C1 segment of cervical spinal cord (tissue), 14 donors: ENCODE data around the gene CHST3.
A peak's percentile ranks its signal among the peaks of the same experiment; 100 is the strongest.
"Not testable (repeated sequence)": the region's sequence is repeated elsewhere in the genome, so short reads cannot be mapped to it uniquely, and the experiment has no call there.

Source experiments
- DNase-seq, 14 donors: peaks; one replicate each; lab custom pipeline; 2025; lab: John Stamatoyannopoulos, UW

Gene CHST3

DNA sequence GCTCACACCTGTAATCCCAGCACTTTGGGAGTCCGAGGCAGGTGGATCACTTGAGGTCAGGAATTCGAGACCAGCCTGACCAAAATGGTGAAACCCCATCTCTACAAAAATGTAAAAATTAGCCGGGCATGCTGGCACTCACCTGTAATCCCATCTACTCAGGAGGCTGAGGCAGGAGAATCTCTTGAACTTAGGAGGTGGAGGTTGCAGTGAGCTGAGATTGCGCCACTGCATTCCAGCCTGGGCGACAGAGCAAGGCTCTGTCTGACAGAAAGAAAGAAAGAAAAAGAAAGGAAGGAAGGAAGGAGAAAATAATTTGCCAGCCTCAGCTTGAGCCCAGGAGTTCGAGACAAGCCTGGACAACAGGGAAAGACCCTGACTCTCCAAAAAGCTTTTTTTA, 24.7 kb downstream of the CHST3 start:
- not testable (repeated sequence) for DNase-seq

DNA sequence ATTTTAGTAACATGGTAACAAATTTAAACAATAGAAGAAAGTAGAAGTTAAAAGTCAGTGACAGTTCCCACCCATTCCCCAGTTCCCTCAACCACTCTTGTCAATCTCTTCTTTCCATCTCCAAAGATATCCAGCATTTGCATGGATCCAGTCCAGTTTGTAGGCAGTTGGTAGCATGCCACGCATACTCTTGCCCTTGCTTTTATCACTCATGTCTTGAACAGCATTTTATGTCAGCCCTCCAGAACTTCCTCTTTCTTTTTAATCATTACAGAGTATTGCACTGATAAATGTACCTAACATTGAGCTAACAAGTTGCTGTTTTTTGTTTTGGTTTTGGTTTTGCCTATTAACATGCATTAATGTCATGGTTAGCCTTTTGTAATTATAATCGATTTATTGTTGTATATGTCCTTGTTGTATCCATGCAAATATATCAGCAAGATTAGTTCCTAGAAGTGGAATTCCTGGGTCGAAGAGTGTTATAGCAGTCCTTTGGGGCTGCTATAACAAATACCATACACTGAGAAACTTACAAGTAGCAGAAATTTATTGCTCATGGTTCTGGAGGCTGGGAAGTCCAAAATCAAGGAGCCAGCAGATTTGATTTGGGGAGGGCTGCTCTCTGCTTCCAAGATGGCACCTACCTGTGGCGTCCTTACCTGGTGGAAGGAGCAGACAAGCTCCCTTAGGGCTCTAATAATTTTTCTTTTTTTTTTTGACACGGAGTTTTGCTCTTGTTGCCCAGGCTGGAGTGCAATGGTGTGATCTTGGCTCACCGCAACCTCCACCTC, 25.7 kb downstream of the CHST3 start:
- no peak for DNase-seq

DNA sequence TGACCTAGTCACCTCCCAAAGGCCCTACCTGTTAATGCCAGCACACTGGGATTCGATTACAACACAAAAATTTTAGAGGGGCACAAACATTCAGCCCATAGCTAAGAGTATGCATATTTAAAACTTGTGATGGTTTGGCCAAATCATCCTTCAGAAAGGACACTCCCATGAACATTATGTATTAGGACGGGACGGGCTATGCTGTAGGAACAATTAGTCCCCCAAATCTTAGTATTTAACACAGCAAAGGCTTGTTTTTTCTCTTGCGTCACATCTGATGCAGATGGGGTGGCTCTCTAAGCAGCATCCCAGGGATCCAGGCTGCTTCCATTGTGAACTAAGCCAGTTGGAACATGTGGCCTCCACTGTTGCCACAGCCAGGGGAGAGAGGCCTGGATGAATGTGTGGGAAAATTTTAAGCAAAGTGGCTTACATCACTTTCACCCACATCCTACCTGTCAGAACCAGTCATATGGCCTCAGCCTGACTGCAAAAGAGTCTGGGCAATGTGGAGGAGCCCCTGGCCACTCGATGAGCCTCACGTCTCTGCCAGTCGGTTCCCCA, 26.6 kb downstream of the CHST3 start:
- peak in 6 of 14 donors; percentile 25 to 67 (median 52) for DNase-seq

- no peak for DNase-seq
These were observed 31.3 kb downstream of the CHST3 start for GRCh38 chr10:71995449-71995848.

GRCh38 chr10:71995887-71996575, 31.8 kb downstream of the CHST3 start:
- no peak for DNase-seq

DNA sequence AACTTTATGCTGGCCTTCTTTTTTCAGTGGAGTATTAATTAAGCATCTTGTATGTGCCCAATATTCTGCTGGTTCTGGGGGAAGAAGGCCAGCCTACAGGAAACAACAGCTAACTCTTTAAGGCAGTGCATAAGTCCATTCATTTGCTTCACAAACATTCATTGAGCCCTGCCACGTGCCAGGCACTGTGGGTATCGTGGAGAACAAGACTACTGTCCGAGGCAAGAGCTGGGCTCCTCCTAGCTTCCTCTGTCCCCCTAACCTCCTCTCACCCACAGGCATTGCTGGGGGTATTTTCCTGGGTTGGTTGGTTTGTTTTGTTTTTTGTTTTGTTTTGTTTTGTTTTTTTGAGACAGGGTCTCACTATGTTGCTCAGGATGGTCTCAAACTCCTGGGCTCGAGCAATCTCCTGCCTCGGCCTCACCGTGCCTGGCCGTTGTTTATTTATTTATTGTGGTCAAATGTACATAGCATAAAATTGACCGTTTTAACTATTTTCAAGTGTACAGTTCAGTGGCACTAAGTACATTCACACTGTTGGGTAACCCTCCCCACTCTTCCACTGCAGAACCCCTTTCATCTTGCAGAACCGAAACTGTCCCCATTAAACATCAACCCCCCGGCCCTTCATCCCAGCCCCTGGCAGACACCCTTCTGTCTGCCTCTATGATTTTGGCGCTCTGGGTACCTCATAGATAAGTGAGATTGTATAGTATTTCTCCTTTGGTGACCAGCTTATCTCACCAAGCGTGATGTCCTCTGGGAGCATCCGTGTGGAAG, 32.6 kb downstream of the CHST3 start:
- peak in 10 of 14 donors; percentile 36 to 72 (median 52) for DNase-seq

GRCh38 chr10:71998119-71998839, 34.1 kb downstream of the CHST3 start:
- peak in 8 of 14 donors; percentile 40 to 92 (median 52) for DNase-seq

GRCh38 chr10:71998840-71999194, 34.6 kb downstream of the CHST3 start:
- DNase-seq: peak in 4 of 14 donors; percentile 29 to 75 (median 49)

DNA sequence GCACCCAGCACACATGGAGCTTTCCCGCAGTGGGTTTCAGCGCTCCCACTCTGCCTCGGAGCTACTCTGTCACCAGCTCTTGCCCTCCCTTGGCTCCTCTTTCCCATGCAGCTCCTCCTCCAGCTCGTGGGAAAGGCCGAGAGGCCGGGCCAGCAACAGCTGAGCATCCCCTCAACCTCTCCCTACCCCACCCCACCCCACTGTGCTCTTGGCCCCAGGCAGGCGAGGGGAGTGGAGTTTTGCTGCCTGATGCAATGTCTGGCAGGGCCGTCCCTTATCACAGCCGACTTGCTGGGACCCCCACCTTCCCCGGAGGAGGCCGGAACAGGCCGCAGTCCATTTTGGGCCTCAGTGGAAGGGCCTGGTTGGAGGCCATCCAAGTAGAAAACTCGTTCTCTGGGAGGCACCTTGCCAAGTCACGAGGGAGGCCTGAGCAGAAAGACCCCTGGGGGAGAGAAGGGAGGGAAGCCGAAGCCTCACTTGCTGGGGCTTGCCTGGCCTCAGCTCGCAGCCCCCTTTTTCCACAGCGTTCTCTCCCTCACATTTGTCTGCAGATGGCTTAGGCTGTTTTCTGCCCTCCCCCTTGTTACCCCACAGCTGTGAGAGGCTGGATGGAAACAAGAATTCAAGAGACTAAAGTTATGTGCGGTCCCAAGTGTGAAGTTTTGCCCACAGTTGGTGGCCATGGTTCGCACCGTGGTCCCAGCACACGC, 35.3 kb downstream of the CHST3 start:
- peak in 11 of 14 donors; percentile 15 to 80 (median 67) for DNase-seq

DNA sequence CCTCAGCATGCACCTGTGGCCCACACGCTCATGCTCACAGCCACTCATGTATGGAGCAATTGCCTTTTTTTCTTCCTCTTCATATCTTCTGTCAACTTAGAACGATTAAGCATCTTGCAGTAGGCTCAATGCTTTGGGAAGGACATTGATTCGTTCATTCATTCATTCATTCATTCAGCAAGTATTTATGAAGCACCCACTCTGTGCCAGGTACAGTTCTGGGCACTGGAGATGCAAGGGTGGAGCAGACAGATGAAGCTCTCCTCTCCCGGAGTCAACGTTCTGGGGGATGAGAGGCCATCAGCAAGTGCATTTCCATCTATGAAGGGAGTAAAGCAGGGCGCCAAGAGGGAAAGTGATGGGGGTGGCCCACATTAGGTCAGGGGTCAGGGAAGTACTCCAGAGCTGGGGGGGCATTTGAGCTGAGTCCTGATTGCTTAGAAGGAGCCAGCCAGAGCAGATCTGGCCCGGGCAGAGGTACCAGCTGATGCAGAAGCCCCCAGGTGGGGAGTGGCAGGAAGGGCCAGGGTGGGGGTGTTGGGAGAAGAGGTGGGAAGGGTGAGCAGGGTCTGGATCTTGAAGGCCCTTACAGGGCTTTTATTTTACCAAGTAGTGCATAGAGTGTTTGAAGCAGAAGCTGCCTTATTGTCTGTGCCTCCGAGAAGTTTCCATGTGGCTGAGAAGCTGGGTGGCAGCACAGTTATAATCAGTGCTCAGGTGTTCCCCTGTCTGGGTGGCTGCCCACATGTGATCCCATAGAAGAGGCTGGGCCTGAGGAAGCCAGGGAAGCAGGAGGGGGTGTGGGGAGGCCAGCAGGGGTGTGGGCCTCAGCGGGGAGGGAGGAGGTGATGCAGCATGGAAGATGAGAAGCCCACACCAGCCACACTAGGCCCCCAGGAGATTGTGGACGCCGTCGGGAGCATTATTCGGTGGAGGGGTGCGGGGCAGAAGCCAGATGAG, 36.2 kb downstream of the CHST3 start:
- DNase-seq: peak in 1 of 14 donors; percentile 71

DNA sequence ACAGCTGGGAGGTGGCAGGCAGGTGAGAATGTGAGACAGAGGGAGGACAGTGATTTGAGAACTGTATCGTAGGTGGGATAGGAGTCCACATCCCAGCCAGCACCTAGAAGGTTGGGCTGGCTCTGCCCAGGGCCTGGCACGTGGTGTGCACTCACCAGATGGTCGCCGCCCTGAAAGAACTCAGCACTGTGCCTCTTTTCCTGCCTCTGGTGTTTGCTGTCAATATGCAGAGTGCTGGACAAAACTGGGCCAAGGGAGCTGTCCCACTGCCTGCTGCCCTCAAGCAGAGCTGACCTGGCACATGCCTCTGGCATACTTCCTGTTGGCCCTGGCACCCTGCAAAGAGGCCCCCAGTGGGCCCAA, 36.8 kb downstream of the CHST3 start:
- peak in 5 of 14 donors; percentile 48 to 78 (median 55) for DNase-seq

- no peak for DNase-seq
These were observed 38.4 kb downstream of the CHST3 start for GRCh38 chr10:72002354-72003295.

DNA sequence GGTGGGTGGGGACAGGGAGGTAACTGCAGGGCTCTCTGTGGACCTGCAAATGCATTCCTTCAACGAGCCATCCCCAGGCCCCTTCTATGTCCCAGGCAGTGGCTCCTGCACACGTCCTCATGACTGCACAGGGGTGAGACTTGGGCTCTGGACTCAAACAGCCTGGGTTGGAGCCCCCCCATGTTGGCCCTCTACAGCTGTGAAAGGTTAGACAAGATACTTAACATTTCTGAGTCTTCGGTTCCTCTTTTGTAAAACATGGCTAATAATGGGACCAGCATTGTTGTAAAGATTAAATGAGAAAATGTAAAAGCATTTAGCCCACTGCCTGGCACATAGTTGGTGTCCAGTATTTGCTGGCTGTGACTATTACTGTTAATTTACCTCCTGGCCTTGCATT, 41.8 kb downstream of the CHST3 start:
- no peak for DNase-seq

- peak in 4 of 14 donors; percentile 35 to 45 (median 37) for DNase-seq
These were observed 43.2 kb downstream of the CHST3 start for GRCh38 chr10:72007246-72007892.

DNA sequence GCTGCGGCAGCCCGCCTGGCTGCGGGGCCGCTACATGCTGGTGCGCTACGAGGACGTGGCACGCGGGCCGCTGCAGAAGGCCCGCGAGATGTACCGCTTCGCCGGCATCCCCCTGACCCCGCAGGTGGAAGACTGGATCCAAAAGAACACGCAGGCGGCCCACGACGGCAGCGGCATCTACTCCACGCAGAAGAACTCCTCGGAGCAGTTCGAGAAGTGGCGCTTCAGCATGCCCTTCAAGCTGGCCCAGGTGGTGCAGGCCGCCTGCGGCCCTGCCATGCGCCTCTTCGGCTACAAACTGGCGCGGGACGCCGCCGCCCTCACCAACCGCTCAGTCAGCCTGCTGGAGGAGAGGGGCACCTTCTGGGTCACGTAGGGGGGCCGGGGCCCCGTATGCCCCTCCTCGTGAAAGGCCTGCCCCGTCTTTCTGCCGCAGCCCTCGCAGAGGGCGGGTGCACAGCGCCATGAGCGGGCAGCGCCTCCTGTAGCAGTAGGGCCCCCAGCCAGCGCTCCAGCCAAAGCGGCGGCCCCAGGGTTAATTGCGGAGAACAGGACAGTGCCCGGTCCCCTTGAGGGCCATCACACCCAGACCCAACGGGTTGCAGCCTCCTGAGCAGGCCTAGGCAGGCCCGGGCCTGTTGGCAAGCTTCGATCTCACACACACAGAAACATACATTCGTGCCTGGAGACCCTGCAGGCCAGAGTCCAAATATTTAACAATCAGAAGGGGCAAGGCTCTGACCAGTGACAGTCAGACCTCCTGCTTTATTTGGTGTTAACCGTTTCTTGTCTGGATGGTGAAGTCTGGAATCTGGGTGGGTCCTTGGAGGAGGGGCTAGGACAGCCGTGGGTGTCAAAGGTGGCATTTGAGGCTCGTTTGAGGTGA, 44.1 kb downstream of the CHST3 start:
- no peak for DNase-seq

DNA sequence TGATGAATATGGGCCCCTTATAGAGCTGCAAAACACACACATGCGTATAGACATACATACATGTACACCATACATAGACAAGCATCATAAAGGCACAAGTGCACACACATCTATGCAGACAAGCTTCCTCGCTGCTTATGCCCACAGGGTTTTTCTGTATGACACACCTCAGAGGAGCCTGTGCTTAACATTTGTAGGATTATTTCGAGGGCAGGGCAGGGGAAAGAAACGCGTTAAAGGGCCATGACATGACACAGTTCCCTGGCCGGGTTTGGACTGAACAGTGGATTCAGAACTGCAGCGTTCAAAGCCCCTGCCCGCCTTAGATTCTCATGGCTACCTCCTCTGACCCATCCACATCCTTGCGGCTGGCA, 44.8 kb downstream of the CHST3 start:
- no peak for DNase-seq
